Measurements from ENCODE around the gene SPATA20. TPM values are rescaled to one million over a fixed set of nuclear protein-coding genes. Genes with fewer than 3 reads are reported as not detected.

SPATA20 gene
- total RNA-seq, 1 donor from 2014 or later: 31.0 TPM

DNA sequence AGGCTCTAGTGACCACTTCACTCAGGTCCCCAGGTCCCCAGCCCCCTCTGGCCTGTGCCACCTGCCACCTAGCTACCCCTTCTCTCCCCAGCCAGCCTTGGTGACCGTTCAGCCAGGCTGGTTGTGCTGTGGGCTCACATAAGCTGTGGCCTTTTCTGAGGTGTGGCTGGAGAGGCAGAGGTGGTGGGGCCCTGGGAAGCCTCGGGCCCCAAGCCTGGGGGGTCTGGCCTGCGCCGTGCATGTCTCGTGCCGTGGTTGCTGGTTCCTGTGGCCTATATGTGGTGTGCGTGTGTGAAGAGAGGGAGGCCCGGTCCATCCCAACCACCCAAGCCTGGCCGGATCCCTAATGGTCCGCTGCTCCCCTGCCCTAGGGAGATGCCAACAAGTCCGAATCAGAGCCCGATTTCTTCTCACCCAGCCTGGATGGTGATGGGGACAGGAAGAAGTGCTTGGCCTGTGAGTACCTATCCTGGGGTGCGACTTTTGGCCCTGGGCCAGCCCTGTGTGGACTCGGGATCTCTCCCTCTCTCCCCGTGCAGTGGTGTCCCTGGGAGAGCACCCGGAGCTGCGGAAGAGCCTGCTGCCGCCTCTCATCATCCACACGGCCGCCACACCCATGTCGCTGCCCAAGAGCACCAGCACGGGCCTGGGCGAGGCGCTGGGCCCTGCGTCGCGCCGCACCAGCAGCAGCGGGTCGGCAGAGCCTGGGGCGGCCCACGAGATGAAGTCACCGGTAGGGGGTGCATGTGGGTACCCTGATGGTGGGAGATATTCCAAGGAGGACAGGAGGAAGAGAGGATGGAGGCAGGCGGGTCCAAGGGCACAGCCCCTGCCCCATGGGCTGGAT lies 49.4 kb downstream of the SPATA20 start:
- DNase-seq (ENCODE audit: low spot score): no peak
- Mint-ChIP-seq H3K9me3 (no peaks in the 10 kb centered on the region), H3K36me3 (ENCODE audit: low read depth) (no peaks in the 10 kb centered on the region), H3K4me3 (ENCODE audit: low read depth) (no peak overlapping the region), H3K27ac (no peak overlapping the region), H3K4me1 (ENCODE audit: low read depth) (no peaks in the 10 kb centered on the region), H3K27me3 (ENCODE audit: low read depth) (no peaks in the 10 kb centered on the region)
- intact Hi-C loops (cut with micrococcal nuclease): no loop called here

DNA sequence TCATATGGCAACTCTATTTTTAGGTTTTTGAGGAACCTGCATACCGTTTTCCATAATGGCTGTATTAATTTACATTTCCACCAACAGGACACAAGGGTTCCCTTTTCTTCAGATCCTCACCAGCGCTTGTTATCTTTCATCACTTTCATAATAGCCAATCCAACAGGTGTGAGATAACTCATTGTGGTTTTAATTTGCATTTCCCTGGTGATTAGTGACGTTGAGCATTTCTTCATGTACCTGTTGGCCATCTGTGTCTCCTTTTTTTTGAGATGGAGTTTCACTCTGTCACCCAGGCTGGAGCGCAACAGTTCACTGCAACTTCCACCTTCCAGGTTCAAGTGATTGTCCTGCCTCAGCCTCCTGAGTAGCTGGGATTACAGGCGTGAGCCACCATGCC lies 51.5 kb downstream of the SPATA20 start:
- Mint-ChIP-seq H3K36me3 (ENCODE audit: low read depth) (no peaks in the 10 kb centered on the region), H3K27me3 (ENCODE audit: low read depth) (peaks cover 1% of the 10 kb centered on the region), H3K9me3 (no peaks in the 10 kb centered on the region), H3K27ac (no peak overlapping the region), H3K4me1 (ENCODE audit: low read depth) (no peaks in the 10 kb centered on the region), H3K4me3 (ENCODE audit: low read depth) (no peak overlapping the region)
- intact Hi-C loops (cut with micrococcal nuclease): no loop called here
- no peak for DNase-seq (ENCODE audit: low spot score)

DNA sequence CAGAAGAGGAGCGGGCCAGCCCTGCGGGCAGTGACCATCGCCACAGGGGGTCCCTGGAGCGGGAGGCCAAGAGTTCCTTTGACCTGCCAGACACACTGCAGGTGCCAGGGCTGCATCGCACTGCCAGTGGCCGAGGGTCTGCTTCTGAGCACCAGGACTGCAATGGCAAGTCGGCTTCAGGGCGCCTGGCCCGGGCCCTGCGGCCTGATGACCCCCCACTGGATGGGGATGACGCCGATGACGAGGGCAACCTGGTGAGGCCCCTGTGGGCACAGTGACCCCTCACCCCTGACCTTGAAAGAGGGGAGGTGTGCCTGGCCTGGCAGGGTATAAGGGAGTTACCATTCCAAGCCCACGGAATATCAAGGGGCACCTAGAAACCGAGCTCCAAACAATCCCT lies 52.6 kb downstream of the SPATA20 start:
- Mint-ChIP-seq H3K36me3 (ENCODE audit: low read depth) (no peaks in the 10 kb centered on the region), H3K4me1 (ENCODE audit: low read depth) (no peaks in the 10 kb centered on the region), H3K4me3 (ENCODE audit: low read depth) (no peak overlapping the region), H3K9me3 (no peaks in the 10 kb centered on the region), H3K27me3 (ENCODE audit: low read depth) (peaks cover 1% of the 10 kb centered on the region), H3K27ac (no peak overlapping the region)
- intact Hi-C loops (cut with micrococcal nuclease): no loop called here
- no peak for DNase-seq (ENCODE audit: low spot score)

DNA sequence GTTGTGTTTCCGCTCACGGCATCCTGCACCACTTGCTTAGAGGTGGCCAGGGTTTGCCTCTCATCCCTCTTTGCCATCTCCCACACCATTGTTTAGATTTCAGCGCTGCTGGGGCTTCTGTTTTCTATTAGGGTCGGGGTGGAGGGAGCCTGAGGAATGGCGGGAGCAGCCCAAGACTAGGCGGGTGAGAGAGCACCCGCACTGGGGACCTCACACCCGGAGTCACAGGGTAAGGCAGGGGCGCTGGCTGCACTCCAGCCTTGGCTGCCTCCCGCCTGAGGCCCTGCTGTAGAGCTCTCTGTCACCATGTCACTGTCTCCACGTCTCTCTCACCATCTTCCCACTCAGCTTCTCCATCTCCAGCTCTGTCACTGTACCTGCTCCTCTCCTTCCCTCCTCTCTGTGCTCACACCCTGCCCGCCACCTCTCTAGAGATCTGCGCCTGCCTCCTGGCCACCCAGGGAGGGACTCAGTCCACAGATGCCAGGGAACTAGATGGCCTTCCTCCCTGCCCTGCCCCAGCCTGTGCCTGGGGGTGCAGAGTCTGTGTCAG lies 54.9 kb downstream of the SPATA20 start:
- no peak overlapping the region for H3K4me3 Mint-ChIP-seq (ENCODE audit: low read depth)
- H3K4me1 Mint-ChIP-seq (ENCODE audit: low read depth): no peaks in the 10 kb centered on the region
- H3K36me3 Mint-ChIP-seq (ENCODE audit: low read depth): no peaks in the 10 kb centered on the region
- H3K27me3 Mint-ChIP-seq (ENCODE audit: low read depth): peaks cover 11% of the 10 kb centered on the region
- no peaks in the 10 kb centered on the region for H3K9me3 Mint-ChIP-seq
- no peak overlapping the region for H3K27ac Mint-ChIP-seq
- DNase-seq (ENCODE audit: low spot score): no peak
- intact Hi-C loops (cut with micrococcal nuclease): no loop called here

DNA sequence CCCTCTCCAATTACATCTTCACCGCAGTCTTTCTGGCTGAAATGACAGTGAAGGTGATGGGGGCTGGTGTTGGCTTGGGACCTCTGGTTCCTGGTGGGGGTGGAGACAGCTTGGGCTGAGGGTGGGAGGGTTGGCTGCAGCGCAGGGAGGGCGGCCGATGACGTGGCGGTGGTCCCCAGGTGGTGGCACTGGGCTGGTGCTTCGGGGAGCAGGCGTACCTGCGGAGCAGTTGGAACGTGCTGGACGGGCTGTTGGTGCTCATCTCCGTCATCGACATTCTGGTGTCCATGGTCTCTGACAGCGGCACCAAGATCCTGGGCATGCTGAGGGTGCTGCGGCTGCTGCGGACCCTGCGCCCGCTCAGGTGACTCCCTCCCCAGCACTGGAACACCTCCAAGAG lies 55.9 kb downstream of the SPATA20 start:
- intact Hi-C loops (cut with micrococcal nuclease): no loop called here
- no peak overlapping the region for H3K4me3 Mint-ChIP-seq (ENCODE audit: low read depth)
- no peak overlapping the region for H3K27ac Mint-ChIP-seq
- no peak for DNase-seq (ENCODE audit: low spot score)
- H3K36me3 Mint-ChIP-seq (ENCODE audit: low read depth): no peaks in the 10 kb centered on the region
- H3K27me3 Mint-ChIP-seq (ENCODE audit: low read depth): peaks cover 11% of the 10 kb centered on the region
- no peaks in the 10 kb centered on the region for H3K4me1 Mint-ChIP-seq (ENCODE audit: low read depth)
- no peaks in the 10 kb centered on the region for H3K9me3 Mint-ChIP-seq

DNA sequence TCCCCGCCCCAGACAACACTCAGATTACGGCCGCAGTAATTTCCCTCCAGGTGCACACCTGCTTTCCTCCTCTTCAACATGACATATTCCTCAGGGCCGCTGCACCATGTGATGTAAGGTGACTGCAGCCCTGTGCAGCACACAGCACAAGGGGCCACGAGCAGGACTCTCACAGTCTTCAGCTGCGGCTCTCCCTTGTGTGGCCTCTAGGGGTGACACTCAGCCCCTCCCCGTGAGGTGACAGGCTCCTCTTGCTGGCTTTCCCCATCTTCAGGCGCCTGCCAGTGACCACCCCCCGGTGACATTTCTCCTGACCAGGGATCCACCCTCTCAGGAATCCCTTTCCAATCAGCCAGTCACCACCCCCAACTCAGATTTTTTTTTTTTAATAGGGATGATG lies 56.4 kb downstream of the SPATA20 start:
- intact Hi-C loops (cut with micrococcal nuclease): no loop called here
- DNase-seq (ENCODE audit: low spot score): no peak
- no peaks in the 10 kb centered on the region for H3K9me3 Mint-ChIP-seq
- H3K27ac Mint-ChIP-seq: no peak overlapping the region
- H3K4me1 Mint-ChIP-seq (ENCODE audit: low read depth): no peaks in the 10 kb centered on the region
- H3K36me3 Mint-ChIP-seq (ENCODE audit: low read depth): no peaks in the 10 kb centered on the region
- no peak overlapping the region for H3K4me3 Mint-ChIP-seq (ENCODE audit: low read depth)
- peaks cover 11% of the 10 kb centered on the region for H3K27me3 Mint-ChIP-seq (ENCODE audit: low read depth)

- no peak for DNase-seq (ENCODE audit: low spot score)
- Mint-ChIP-seq H3K4me3 (ENCODE audit: low read depth) (no peak overlapping the region), H3K27ac (no peak overlapping the region), H3K27me3 (ENCODE audit: low read depth) (peaks cover 11% of the 10 kb centered on the region), H3K9me3 (no peaks in the 10 kb centered on the region), H3K36me3 (ENCODE audit: low read depth) (no peaks in the 10 kb centered on the region), H3K4me1 (ENCODE audit: low read depth) (no peaks in the 10 kb centered on the region)
- intact Hi-C loops (cut with micrococcal nuclease): no loop called here
Observed at GRCh38 chr17:50604513-50604912, 57.5 kb downstream of the SPATA20 start.

DNA sequence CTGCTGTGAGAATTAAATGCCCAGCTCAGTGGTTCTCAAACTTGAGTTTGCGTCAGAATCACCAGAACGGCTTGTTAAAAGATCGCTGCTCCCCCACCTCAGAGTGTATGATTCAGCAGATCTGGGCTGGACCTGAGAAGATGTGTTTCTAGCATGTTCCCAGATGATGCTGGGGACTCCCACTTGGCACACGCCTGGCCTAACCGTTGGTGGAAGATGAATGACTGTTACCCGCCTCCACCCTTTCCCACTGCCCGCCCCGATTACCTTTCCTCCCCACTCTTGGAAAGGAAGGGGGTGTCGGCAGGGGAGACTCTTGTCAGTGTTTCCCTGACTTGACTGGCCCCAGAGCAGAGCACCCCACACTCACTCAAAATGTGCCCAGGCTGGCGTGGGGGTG lies 58.5 kb downstream of the SPATA20 start:
- peaks cover 11% of the 10 kb centered on the region for H3K27me3 Mint-ChIP-seq (ENCODE audit: low read depth)
- H3K27ac Mint-ChIP-seq: no peak overlapping the region
- H3K4me3 Mint-ChIP-seq (ENCODE audit: low read depth): no peak overlapping the region
- no peaks in the 10 kb centered on the region for H3K9me3 Mint-ChIP-seq
- intact Hi-C loops (cut with micrococcal nuclease): no loop called here
- no peaks in the 10 kb centered on the region for H3K4me1 Mint-ChIP-seq (ENCODE audit: low read depth)
- DNase-seq (ENCODE audit: low spot score): no peak
- no peaks in the 10 kb centered on the region for H3K36me3 Mint-ChIP-seq (ENCODE audit: low read depth)

Other genes starting within 250 kb of the SPATA20 start
- 134 and 143 TPM in 2 replicates for gene XYLT2, start 201.0 kb upstream of the SPATA20 start, total RNA-seq
- gene MRPL27, start 174.0 kb upstream of the SPATA20 start, total RNA-seq: 95.2 and 95.6 TPM in 2 replicates
- 26.8 and 28.6 TPM in 2 replicates for gene EME1, start 173.9 kb upstream of the SPATA20 start, total RNA-seq
- gene LRRC59, start 149.7 kb upstream of the SPATA20 start, total RNA-seq: 118 and 119 TPM in 2 replicates
- 23.5 and 28.2 TPM in 2 replicates for gene ACSF2, start 121.0 kb upstream of the SPATA20 start, total RNA-seq
- gene CHAD, start 78.3 kb upstream of the SPATA20 start, total RNA-seq: not detected in 2 replicates
- 56.8 and 59.0 TPM in 2 replicates for gene RSAD1, start 68.3 kb upstream of the SPATA20 start, total RNA-seq
- gene MYCBPAP, start 38.7 kb upstream of the SPATA20 start, total RNA-seq: 3.1 and 4.4 TPM in 2 replicates
- not detected in 2 replicates for gene EPN3, start 14.4 kb upstream of the SPATA20 start, total RNA-seq
- not detected in 2 replicates for gene CACNA1G, start 13.5 kb downstream of the SPATA20 start, total RNA-seq
- gene ABCC3, start 87.7 kb downstream of the SPATA20 start, total RNA-seq: not detected in 2 replicates
- gene ANKRD40, start 160.7 kb downstream of the SPATA20 start, total RNA-seq: 37.8 and 39.4 TPM in 2 replicates
- 115 and 134 TPM in 2 replicates for gene LUC7L3, start 172.4 kb downstream of the SPATA20 start, total RNA-seq
- not detected in 2 replicates for gene ANKRD40CL, start 220.3 kb downstream of the SPATA20 start, total RNA-seq